ENCODE results near the gene DNM3.
"Not testable (repeated sequence)": the region's sequence is repeated elsewhere in the genome, so short reads cannot be mapped to it uniquely, and the experiment has no call there.

DNM3 gene

GRCh38 chr1:172343240-172344160 is 502.2 kb downstream of the DNM3 start:
- peak; percentile 40 to 46 for DNase-seq

GRCh38 chr1:172344444-172344843 is 503.1 kb downstream of the DNM3 start:
- no peak for DNase-seq

DNA sequence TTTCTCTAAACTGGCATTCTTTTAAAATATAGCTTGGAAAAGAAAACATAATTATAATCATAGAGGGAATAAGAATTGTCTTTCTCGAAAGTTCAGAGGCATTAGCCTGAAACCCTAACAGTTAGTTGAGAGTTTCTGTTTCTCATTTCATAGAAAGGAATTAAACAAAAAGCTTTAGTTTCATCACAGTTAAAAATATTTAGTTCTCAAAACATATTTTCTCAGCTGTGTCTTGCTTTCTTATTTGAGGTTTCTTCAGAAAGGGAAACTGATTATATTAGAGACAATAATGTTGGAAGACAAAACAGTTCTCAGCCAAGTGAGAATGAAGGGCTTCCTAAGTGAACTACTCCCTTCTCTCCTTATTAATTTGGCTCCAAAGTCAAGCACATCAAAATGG is 503.8 kb downstream of the DNM3 start:
- no peak for DNase-seq

GRCh38 chr1:172347416-172347815 is 506.1 kb downstream of the DNM3 start:
- no peak for DNase-seq

DNA sequence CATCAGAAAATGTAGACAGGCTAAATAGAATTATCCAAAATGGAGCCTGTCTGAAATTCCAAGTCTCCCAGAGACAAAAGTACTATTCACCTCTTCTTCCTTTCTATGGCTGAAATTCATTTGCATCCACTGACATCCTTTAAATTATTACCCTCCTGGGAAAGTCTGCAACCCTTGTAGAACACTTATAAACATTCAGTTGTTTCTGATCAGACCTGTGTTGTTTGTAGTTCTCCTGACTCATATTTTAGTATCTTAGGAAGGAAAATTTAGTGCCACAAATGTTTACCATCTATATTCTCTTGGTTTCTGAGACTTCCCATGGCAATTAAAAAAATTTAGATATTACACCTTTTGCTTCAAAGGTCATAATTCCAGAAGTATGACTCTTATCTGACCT is 509.6 kb downstream of the DNM3 start:
- DNase-seq = no peak

DNA sequence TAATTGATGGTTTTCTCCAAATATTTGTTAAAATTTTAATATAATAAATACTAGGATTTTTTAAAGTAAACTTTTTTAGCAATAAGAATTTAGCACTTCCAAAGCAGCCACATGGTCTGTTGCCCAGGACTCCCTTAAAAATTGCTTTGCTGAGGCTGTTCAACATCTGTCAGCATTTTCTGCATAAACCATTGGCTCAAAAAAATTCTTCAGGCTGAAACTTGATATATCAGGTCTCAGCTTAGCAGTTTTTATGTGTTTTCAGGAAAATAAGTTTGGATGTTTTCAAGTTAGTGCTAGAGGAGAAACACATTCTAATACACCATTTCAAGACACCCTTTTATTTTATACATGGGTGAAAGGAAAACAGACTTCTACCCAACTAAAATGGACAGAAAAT is 510.0 kb downstream of the DNM3 start:
- DNase-seq = no peak

GRCh38 chr1:172351754-172352161 is 510.5 kb downstream of the DNM3 start:
- DNase-seq = no peak

GRCh38 chr1:172352435-172352834 is 511.1 kb downstream of the DNM3 start:
- DNase-seq = no peak

DNA sequence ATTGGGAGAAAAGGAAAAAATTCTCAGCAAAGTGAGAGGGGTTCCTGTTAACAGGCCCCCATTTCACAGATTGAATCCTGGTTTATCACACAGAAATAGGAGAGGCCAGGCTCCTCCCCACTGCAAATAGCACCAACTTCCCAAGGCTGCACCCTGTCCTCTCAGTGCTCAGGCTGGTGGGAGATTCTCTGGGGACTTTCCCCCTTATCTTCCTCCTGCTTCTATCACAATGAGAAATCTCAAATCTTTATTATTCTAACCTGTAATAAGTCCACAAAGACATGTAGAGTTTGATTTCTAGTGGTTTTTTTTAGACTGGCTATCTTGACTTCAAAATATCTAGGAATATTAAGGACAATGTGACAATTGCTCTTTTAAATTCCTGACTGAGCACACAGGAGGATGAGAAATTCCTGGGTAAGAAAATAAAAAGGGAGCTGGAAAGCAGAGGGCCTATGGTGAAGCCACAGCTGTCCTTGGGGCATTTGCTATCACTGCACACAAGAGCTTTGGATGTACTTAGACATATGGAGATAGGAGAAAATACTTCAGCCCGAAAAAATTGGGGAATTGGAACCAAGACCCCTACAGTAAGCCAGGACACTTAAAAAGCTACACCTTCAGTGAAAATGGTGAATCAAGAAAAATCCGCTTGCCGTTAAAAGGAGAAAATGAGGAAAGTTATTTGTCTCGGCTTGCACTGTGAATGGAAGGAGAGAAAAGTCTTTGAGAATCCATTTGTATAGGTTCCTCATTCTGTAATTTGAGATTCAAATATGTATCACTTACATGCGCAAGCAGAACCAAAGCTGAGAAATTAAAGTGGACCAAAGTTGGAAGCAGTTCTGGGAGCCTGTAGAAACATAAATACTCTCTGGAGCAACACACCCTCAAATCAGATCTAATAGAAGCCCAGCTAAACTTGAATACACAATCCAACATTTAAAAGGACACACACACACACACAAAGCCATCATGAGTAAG is 513.3 kb downstream of the DNM3 start:
- DNase-seq = no peak

DNA sequence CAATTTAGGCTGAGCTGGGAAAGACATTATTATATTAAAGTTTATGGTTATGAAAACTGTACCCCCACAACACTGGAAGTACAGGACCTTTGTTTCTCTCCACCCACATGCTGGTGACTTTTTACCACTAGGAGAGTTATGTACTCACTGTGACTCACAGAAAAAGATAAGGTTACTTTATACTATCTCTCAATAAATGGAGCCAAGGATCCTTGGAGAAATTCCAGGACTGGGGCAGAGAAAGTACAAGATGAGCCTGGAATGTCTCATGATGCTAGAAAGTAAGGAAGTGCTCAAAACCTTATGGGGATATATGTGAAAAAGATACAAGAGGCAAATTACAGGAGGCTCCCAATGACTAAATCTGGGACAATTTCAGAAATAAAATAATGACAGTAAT is 515.3 kb downstream of the DNM3 start:
- DNase-seq = no peak

DNA sequence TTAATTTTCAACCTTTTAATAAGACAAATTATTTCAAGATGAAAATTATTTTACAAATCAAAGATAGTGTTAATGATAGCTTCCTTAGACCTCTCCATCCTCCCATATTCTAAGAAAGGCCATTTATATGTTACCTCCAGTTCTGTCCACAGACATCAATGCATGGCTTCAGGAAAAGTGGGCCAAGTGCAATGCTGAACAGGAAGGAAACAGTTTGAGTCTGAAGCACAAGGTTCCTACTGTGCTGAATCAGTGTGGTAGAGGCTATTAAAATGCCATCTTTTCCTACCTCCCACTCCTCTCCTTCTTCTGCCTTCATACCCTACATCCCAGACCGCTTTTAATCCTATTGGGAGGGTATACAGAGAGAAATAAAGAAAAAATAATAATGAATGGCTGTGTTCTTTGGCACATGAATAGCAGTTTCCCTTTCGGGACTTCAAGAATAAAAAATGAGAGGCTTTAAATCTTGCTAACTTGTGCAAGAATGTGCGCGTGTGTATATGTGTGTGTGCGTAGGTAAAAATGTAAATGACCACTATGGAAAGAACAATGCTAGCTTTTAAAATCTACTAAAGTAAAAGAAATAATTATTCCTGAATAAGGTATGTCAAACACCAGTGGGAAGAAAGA is 516.6 kb downstream of the DNM3 start:
- DNase-seq = no peak

DNA sequence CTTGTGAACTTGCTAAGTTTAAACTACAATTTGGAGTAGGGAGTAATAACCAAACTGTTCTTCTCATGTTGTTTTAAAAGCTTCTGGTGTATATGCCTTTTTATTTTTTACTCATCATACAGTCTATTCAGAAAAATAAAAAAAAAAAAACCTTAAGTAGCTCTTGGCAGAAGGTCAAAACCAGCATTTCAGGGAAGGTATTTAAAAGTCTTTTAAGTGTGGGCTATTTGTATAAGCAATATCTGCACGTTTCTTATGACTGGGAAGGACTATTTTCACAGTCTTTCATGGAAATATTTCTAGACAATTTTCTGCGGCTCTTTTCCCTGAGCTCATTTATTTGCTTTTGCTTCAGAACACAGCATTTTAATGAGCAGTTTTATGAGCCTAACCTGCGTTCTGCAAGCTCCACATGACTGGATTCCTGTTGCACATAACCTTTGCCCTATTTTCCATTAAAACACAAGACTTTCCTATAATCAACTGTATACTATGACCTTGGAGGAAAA is 518.2 kb downstream of the DNM3 start:
- DNase-seq = no peak

DNA sequence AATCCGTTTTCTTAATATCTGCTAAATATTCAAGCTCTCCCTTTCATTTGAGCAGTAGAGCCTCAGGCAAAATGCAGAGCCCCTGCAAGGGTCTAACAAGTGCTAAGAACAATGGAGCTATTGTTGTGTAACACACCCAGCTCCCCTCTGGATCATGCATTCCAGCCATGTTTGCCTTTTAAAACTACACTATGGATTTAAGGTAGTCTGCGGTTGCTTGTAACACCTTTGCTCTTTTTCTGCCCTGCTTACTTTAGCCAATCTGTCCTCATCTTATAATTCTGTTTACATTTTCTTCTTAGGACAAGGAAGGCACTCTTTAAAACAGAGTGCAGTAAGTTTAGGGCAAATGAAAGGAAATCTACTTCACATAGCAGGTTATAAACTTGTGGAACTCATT is 519.2 kb downstream of the DNM3 start:
- no peak for DNase-seq

DNA sequence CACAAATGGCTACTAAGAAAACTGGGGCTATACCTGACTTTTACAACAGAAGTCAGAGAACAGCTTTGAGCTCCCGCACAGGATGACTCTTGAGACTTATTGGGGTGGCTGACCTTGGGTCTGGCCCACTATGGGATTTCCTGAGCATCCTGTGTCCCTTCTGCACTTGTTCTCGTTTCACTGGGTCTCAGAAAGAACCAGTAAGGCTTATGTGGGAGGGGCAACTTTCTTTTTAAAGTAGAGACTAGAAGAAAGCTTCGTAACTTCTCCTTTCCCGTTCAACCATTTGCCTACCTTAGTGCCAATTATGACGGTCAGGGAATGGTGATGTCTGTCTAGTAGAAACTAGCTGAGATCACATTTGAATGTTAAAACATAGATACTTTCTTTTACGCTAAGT is 519.7 kb downstream of the DNM3 start:
- DNase-seq = no peak

GRCh38 chr1:172363852-172364251 is 522.6 kb downstream of the DNM3 start:
- no peak for DNase-seq

DNA sequence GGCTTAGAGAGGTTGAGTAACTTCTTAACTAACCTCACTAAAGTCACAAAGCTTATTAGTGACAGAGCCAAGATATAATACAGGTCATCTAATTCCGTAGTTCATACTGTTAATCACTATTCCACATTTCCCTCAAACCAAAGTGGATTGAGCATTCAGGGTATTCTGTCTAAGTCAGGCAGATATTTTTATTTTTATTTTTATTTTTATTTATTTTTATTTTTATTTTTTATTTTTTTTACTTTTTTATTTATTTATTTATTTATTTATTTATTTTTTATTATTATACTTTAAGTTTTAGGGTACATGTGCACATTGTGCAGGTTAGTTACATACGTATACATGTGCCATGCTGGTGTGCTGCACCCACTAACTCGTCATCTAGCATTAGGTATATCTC is 530.3 kb downstream of the DNM3 start:
- not testable (repeated sequence) for DNase-seq

DNA sequence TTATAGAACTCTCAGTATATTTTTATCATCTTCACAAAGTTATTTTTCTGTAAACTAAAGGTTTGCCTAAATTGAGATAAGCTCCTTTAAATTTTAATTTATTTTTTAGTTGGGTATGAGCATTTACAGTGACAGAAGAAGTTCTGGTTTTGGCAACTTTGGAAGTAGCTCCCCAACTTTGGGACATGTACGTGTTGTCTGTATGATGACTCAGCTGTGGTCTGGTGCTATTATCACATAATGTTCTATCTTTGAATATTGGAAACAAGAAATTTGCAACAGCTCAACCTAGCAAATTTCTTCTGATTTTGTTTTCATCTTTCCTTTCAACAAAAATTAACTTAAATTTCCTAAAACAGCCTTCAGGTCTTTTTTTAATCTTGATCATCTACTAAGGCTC is 532.6 kb downstream of the DNM3 start:
- DNase-seq = no peak

- DNase-seq = no peak
Observed at GRCh38 chr1:172375211-172375631, 533.9 kb downstream of the DNM3 start.

DNA sequence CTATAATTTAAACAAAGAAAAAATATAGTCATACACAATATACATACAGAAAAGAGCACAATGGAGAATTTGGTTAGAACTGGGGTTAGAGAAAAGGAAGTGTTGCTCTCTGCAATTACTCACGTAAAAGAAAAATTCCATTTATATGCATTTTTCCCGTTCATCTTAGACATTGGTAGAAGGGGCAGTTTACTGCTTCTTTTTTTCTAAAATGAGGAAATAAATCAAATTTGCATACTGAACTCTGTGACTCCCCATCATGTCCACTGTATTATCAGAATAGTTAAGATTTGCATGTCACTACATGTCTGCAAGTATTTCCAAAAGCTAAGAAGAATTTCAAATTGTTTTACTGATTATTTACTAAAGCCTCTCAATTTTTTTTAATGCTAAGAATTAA is 535.1 kb downstream of the DNM3 start:
- peak; percentile 64 to 76 for DNase-seq

- DNase-seq = no peak
Observed at GRCh38 chr1:172377565-172377964, 536.3 kb downstream of the DNM3 start.

- DNase-seq = no peak
Observed at GRCh38 chr1:172378109-172378760, 536.9 kb downstream of the DNM3 start.
